Ishikawa (cell line): ENCODE data around the gene RNF150.

Experiments
- CEBPB ChIP-seq: IDR thresholded peaks from 2 replicates; pipeline ENCODE4 v1.6.1; 2012
- CREB1 ChIP-seq: IDR thresholded peaks from 2 replicates; pipeline ENCODE4 v1.6.1; 2012; ENCODE audit warnings: low read depth
- EGR1 ChIP-seq: IDR thresholded peaks from 2 replicates; pipeline ENCODE4 v1.6.1; 2012
- EP300 ChIP-seq: IDR thresholded peaks from 2 replicates; pipeline ENCODE4 v1.6.1; 2012; ENCODE audit warnings: borderline replicate concordance
- FOXM1 ChIP-seq: IDR thresholded peaks from 2 replicates; pipeline ENCODE4 v1.6.1; 2012; ENCODE audit warnings: low read depth, borderline replicate concordance
- NFIC ChIP-seq: IDR thresholded peaks from 2 replicates; pipeline ENCODE4 v1.6.1; 2012
- RAD21 ChIP-seq: IDR thresholded peaks from 2 replicates; pipeline ENCODE4 v1.6.1; 2012; ENCODE audit warnings: low read depth
- TAF1 ChIP-seq: IDR thresholded peaks from 2 replicates; pipeline ENCODE4 v1.6.1; 2012; ENCODE audit warnings: low read depth, mild to moderate bottlenecking
- TCF12 ChIP-seq: IDR thresholded peaks from 2 replicates; pipeline ENCODE4 v1.6.1; 2012; ENCODE audit warnings: low read depth
- TEAD4 ChIP-seq: IDR thresholded peaks from 2 replicates; pipeline ENCODE4 v1.6.1; 2012
- YY1 ChIP-seq: IDR thresholded peaks from 2 replicates; pipeline ENCODE4 v1.6.1; 2012; ENCODE audit warnings: low read depth
- ZBTB7A ChIP-seq: IDR thresholded peaks from 2 replicates; pipeline ENCODE4 v1.6.1; 2012; ENCODE audit warnings: low read depth
- TF ChIP-seq, protein P1 (sequence below): IDR thresholded peaks from 2 replicates; pipeline ENCODE4 v1.6.1; 2012
- TF ChIP-seq, protein P2 (sequence below): IDR thresholded peaks from 2 replicates; pipeline ENCODE4 v1.6.1; 2012; ENCODE audit warnings: low read depth, mild to moderate bottlenecking
- TF ChIP-seq, protein P3 (sequence below): IDR thresholded peaks from 2 replicates; pipeline ENCODE4 v1.6.1; 2012

Gene RNF150

DNA sequence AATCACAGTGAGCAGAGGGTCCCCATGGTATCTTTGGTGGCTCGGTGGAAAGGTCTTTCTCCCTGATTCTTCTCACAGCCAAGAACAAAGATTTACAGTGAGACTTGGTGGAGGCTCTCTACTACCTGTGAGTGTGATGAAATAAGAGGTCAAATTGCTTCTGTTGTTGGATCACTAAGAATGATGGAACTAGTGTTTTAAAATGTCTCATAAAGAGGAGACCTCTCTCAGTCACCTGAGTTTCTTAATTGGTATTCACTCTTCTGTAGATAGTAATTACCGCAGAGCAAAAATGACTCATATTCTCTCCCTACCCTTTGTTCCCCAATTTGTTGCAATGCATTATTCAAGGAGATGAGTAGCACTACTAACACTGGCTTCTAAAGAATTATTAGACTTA, 276.2 kb downstream of the RNF150 start:
- TF ChIP-seq YY1, result no peak
- TF ChIP-seq CEBPB, result no peak
- TF ChIP-seq CREB1, result no peak

DNA sequence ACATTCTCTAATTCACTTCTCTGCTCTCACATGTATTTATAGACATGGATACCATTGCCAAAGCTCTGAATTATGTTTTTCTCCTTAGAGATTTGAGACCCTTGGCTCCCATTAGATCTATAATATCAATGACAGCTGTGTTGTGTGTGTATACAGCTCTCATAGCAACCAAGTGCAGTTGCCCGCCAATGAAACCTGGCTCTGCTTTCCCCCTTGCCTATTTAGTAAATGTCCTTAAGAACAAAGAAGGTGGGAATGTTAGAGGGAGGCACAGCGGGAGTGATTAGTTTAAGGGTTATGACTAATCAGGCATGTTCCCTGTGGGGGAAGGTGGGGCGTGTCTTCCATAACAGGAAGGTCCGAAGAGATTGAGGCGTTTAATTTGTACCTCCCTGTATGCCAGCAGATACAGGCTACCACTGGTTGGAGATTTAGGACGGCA, 276.6 kb downstream of the RNF150 start:
- TF ChIP-seq, protein P1, sequence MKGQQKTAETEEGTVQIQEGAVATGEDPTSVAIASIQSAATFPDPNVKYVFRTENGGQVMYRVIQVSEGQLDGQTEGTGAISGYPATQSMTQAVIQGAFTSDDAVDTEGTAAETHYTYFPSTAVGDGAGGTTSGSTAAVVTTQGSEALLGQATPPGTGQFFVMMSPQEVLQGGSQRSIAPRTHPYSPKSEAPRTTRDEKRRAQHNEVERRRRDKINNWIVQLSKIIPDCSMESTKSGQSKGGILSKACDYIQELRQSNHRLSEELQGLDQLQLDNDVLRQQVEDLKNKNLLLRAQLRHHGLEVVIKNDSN, result no peak
- TF ChIP-seq CEBPB, result no peak
- no peak for TF ChIP-seq EP300
- no peak for TF ChIP-seq FOXM1
- peak; percentile 41 for TF ChIP-seq TEAD4
- TF ChIP-seq YY1, result no peak
- no peak for TF ChIP-seq ZBTB7A
- TF ChIP-seq NFIC, result no peak
- TF ChIP-seq EGR1, result no peak
- TF ChIP-seq RAD21, result no peak
- TF ChIP-seq, protein P2, sequence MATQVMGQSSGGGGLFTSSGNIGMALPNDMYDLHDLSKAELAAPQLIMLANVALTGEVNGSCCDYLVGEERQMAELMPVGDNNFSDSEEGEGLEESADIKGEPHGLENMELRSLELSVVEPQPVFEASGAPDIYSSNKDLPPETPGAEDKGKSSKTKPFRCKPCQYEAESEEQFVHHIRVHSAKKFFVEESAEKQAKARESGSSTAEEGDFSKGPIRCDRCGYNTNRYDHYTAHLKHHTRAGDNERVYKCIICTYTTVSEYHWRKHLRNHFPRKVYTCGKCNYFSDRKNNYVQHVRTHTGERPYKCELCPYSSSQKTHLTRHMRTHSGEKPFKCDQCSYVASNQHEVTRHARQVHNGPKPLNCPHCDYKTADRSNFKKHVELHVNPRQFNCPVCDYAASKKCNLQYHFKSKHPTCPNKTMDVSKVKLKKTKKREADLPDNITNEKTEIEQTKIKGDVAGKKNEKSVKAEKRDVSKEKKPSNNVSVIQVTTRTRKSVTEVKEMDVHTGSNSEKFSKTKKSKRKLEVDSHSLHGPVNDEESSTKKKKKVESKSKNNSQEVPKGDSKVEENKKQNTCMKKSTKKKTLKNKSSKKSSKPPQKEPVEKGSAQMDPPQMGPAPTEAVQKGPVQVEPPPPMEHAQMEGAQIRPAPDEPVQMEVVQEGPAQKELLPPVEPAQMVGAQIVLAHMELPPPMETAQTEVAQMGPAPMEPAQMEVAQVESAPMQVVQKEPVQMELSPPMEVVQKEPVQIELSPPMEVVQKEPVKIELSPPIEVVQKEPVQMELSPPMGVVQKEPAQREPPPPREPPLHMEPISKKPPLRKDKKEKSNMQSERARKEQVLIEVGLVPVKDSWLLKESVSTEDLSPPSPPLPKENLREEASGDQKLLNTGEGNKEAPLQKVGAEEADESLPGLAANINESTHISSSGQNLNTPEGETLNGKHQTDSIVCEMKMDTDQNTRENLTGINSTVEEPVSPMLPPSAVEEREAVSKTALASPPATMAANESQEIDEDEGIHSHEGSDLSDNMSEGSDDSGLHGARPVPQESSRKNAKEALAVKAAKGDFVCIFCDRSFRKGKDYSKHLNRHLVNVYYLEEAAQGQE, result no peak
- TF ChIP-seq CREB1, result no peak
- TF ChIP-seq TCF12, result 0 out of 2 replicates have a peak, but pooled peaks have one; percentile 13
- TF ChIP-seq, protein P3, sequence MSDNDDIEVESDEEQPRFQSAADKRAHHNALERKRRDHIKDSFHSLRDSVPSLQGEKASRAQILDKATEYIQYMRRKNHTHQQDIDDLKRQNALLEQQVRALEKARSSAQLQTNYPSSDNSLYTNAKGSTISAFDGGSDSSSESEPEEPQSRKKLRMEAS, result no peak; the same call in 1 of the 2 replicates
- no peak for TF ChIP-seq TAF1

DNA sequence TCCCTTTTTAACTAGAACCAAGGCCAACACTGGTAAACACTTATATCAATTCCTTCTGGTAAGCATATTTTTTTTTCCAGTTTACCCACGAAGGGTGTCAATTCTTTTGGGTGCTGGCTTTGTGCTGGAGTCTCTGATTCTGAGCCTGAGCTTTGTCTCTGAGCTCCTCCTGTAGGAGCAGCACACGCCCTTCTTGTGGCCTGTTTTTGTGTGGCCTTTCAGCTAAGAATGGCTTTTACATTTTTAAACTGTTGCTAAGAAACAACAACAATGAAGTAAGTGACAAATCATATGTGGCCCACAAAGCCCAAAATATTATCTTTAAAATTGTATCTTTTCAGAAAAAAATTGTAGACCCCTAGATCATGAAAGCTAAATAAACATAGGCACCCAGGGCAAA, 279.1 kb downstream of the RNF150 start:
- TF ChIP-seq, protein P3, result no peak
- TF ChIP-seq, protein P2, result no peak
- no peak for TF ChIP-seq TCF12
- no peak for TF ChIP-seq CEBPB
- TF ChIP-seq, protein P1, result no peak
- no peak for TF ChIP-seq CREB1
- no peak for TF ChIP-seq ZBTB7A
- no peak for TF ChIP-seq RAD21
- TF ChIP-seq YY1, result no peak
- no peak for TF ChIP-seq EP300
- TF ChIP-seq NFIC, result no peak
- no peak for TF ChIP-seq EGR1
- no peak for TF ChIP-seq TAF1
- no peak for TF ChIP-seq FOXM1
- TF ChIP-seq TEAD4, result no peak

DNA sequence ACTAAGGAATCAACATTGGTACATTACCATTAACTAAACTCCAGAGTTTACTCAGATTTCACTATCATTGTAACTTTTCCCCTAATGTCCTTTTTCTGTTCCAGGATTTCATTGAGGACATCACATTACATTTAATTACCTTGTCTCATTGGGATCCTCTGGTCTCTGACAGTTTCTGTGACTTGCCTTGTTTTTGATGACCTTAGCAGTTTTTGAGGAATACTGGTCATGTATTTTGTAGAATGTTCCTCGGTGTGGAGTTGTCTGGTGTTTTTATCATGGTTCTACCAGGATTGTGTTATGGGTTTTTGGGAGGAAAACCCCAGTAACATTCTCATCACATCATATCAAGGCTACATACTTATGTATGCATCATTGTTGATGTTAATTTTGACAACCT, 281.5 kb downstream of the RNF150 start:
- TF ChIP-seq NFIC (no peak), YY1 (no peak), CREB1 (no peak), ZBTB7A (no peak), EGR1 (no peak), RAD21 (no peak), EP300 (no peak), TCF12 (no peak), CEBPB (no peak)
- TF ChIP-seq, protein P1, result no peak

DNA sequence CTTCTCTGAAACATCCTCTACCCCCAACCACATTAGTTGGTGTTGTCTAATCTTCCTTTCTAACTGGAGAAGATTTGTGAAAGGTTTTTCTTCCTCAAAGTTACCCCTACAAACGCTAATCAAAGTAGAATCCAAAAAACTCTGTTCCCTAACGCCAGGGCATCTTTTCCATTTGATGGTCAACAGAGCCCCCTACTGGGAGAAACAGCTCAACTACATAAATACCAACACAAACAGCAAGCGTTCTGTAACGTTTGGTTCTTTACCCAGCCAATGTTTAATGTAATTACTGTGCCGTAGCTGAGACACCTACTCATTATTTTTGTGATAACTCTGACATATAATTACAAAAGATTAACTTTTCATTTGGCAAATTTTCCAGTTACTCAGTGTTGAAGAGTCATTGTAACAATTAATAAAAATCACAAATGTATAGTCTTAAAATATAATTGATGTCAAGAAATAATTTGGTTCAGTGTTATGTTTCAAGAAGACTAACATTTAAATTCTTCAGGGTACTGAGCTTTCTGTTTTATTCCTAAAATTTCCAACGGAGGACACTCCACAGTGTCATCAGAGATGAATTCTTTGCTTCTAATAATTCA, 282.1 kb downstream of the RNF150 start:
- TF ChIP-seq CEBPB (no peak), TAF1 (no peak), NFIC (no peak), RAD21 (peak; percentile 94), ZBTB7A (no peak), TCF12 (no peak), FOXM1 (no peak), TEAD4 (peak; percentile 33; the same call in 1 of the 2 replicates), YY1 (no peak), CREB1 (no peak), EGR1 (no peak), EP300 (no peak)
- TF ChIP-seq, protein P2, result no peak
- TF ChIP-seq, protein P1, result no peak
- TF ChIP-seq, protein P3, result no peak
